ENCODE measurements around the gene MRPL54.
A peak's percentile ranks its signal among the peaks of the same experiment; 100 is the strongest.
"Not testable (repeated sequence)": the region's sequence is repeated elsewhere in the genome, so short reads cannot be mapped to it uniquely, and the experiment has no call there.

Gene MRPL54

GRCh38 chr19:3752492-3752891 lies 10.0 kb upstream of the MRPL54 start:
- CTCF ChIA-PET: no interaction called here
- DNase-seq: no peak
- Mint-ChIP-seq H3K36me3 (peaks cover 42% of the 10 kb centered on the region), H3K27me3 (no peaks in the 10 kb centered on the region), H3K4me3 (no peak overlapping the region), H3K4me1 (peaks cover 13% of the 10 kb centered on the region), H3K27ac (no peak overlapping the region), H3K9me3 (no peaks in the 10 kb centered on the region)

- CTCF ChIA-PET: no interaction called here
- H3K36me3 Mint-ChIP-seq: peaks cover 43% of the 10 kb centered on the region
- DNase-seq: no peak
- no peaks in the 10 kb centered on the region for H3K27me3 Mint-ChIP-seq
- peaks cover 14% of the 10 kb centered on the region for H3K4me1 Mint-ChIP-seq
- no peaks in the 10 kb centered on the region for H3K9me3 Mint-ChIP-seq
- no peak overlapping the region for H3K27ac Mint-ChIP-seq
- H3K4me3 Mint-ChIP-seq: no peak overlapping the region
These were observed 8.7 kb upstream of the MRPL54 start for GRCh38 chr19:3753631-3754410.

DNA sequence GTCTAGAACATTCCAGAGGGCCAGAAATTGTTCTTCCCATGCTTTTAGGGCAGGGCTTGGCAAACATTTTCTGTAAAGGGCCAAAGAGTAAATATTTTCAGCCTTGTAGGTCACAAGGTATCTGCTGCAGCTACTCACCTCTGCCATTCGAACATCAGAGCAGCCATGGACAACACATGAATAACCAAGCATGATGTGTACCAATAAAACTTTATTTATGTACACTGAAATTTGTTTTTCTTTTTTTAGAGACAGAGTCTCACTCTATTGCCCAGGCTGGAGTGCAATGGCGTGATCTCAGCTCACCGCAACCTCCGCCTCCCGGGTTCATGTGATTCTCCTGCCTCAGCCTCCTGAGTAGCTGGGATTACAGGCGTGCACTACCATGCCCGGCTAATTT lies 4.8 kb upstream of the MRPL54 start:
- not testable (repeated sequence) for H3K9me3 Mint-ChIP-seq, H3K27ac Mint-ChIP-seq, DNase-seq, H3K4me3 Mint-ChIP-seq, H3K27me3 Mint-ChIP-seq
- CTCF ChIA-PET: interaction anchor here (0.6 kb wide), 1 partner anchor 423 kb away, joined by 3 read pairs; no protein-coding TSS in a partner anchor
- peaks cover 43% of the 10 kb centered on the region for H3K4me1 Mint-ChIP-seq
- H3K36me3 Mint-ChIP-seq: peaks cover 35% of the 10 kb centered on the region

GRCh38 chr19:3758297-3758696 lies 4.2 kb upstream of the MRPL54 start:
- not testable (repeated sequence) for H3K9me3 Mint-ChIP-seq, H3K27me3 Mint-ChIP-seq, H3K4me3 Mint-ChIP-seq, H3K27ac Mint-ChIP-seq, DNase-seq
- CTCF ChIA-PET: interaction anchor here (0.9 kb wide), 1 partner anchor 64 kb away, joined by 4 read pairs; no protein-coding TSS in a partner anchor
- Mint-ChIP-seq H3K4me1 (peaks cover 49% of the 10 kb centered on the region), H3K36me3 (peaks cover 36% of the 10 kb centered on the region)

GRCh38 chr19:3759482-3760254 lies 2.8 kb upstream of the MRPL54 start:
- DNase-seq: no peak
- H3K4me1 Mint-ChIP-seq: peaks cover 50% of the 10 kb centered on the region
- CTCF ChIA-PET: interaction anchor here (0.9 kb wide), 1 partner anchor 63 kb away, joined by 4 read pairs; no protein-coding TSS in a partner anchor
- peaks cover 32% of the 10 kb centered on the region for H3K36me3 Mint-ChIP-seq
- peaks cover 6% of the 10 kb centered on the region for H3K27me3 Mint-ChIP-seq
- H3K27ac Mint-ChIP-seq: no peak overlapping the region
- H3K4me3 Mint-ChIP-seq: peak overlapping the region; percentile 96
- H3K9me3 Mint-ChIP-seq: no peaks in the 10 kb centered on the region

DNA sequence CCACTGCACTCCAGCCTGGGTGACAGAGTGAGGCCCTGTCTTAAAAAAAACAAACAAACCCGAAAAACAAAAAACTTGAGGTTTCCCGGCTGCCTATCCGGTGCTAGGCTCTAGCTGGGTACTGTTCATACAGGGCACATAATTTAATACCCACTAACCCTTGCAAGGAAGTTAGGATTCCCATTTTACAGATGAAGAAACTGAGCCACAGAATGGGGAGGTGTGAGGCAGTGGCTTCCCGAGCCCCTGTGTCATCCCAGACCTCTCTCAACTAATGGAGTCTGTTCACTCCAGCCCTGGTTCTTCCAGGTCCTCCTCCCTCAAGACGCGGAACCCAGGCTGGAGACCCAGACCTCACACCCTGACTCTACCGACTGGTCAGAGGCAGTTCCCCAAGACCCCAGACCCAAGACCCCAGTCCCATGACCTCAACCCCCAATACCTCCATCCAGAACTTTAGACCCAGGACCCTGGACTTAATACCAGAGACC lies 1.6 kb upstream of the MRPL54 start:
- Mint-ChIP-seq H3K27ac (peak overlapping the region; percentile 97), H3K4me3 (peak overlapping the region; percentile 96), H3K9me3 (no peaks in the 10 kb centered on the region), H3K27me3 (peaks cover 6% of the 10 kb centered on the region), H3K4me1 (peaks cover 42% of the 10 kb centered on the region), H3K36me3 (peaks cover 22% of the 10 kb centered on the region)
- DNase-seq: peak; percentile 41
- CTCF ChIA-PET: interaction anchor here (0.7 to 5.0 kb wide), 2 partner anchors 59 to 238 kb away, joined by 3 to 50 read pairs; no protein-coding TSS in a partner anchor

GRCh38 chr19:3761382-3762129 lies 926 bp upstream of the MRPL54 start, which contains the start of gene APBA3:
Gene APBA3 (minus strand): TSS chr19:3761692. CDS start chr19:3760264, 1,428 bp downstream.
- peaks cover 6% of the 10 kb centered on the region for H3K27me3 Mint-ChIP-seq
- H3K27ac Mint-ChIP-seq: peak within 1 kb of the TSS; percentile 100
- peak within 1 kb of the TSS; percentile 96 for H3K4me3 Mint-ChIP-seq
- peak; percentile 95 for DNase-seq
- no peaks in the 10 kb centered on the region for H3K9me3 Mint-ChIP-seq
- peaks cover 25% of the 10 kb centered on the region for H3K36me3 Mint-ChIP-seq
- peaks cover 46% of the 10 kb centered on the region for H3K4me1 Mint-ChIP-seq
- CTCF ChIA-PET: interaction anchor here (0.7 to 5.0 kb wide), 5 partner anchors 33 to 238 kb away, joined by 3 to 50 read pairs (median 3); no protein-coding TSS in a partner anchor

DNA sequence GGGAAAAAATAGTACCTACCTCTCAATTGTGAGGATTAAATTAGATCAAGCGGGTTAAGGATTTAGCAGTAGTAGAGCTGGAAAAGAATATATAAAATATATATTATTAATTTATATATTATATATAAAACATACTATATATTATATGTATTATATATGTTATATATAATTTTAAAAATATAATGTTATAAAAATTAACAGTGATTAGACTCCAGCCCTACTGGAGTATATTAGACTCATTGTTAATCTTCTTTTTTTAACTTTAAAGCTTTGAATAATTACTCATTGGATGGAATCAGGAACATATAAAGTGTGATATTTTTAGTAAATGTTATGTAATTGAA lies 380 bp upstream of the MRPL54 start:
- peaks cover 47% of the 10 kb centered on the region for H3K4me1 Mint-ChIP-seq
- H3K36me3 Mint-ChIP-seq: peaks cover 25% of the 10 kb centered on the region
- peak overlapping the region; percentile 100 for H3K27ac Mint-ChIP-seq
- CTCF ChIA-PET: interaction anchor here (0.9 to 5.0 kb wide), 5 partner anchors 32 to 223 kb away, joined by 3 to 50 read pairs (median 3); partner anchors contain the start of gene EEF2
- peaks cover 6% of the 10 kb centered on the region for H3K27me3 Mint-ChIP-seq
- DNase-seq: no peak
- no peaks in the 10 kb centered on the region for H3K9me3 Mint-ChIP-seq
- peak overlapping the region; percentile 96 for H3K4me3 Mint-ChIP-seq

DNA sequence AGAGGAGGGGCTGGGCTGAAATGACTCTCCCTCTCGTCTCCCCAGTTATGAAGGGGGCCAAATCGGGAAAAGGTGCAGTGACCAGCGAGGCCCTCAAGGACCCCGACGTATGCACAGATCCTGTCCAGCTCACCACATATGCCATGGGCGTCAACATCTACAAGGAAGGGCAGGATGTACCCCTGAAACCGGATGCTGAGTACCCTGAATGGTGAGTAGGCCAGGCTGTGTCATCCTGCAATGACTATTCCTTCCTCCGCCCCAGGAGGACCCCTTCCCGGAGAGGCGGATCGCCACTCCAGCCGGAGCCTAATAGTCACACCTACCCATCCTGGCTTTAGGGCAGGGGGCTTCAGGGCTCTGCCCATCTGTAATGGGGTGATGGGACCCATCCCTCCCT lies 2.6 kb downstream of the MRPL54 start:
- Mint-ChIP-seq H3K27ac (no peak overlapping the region), H3K4me1 (peaks cover 42% of the 10 kb centered on the region), H3K4me3 (no peak overlapping the region), H3K36me3 (peaks cover 24% of the 10 kb centered on the region), H3K27me3 (peaks cover 6% of the 10 kb centered on the region), H3K9me3 (no peaks in the 10 kb centered on the region)
- DNase-seq: no peak
- CTCF ChIA-PET: interaction anchor here (5.0 kb wide), 1 partner anchor 55 kb away, joined by 50 read pairs; no protein-coding TSS in a partner anchor

DNA sequence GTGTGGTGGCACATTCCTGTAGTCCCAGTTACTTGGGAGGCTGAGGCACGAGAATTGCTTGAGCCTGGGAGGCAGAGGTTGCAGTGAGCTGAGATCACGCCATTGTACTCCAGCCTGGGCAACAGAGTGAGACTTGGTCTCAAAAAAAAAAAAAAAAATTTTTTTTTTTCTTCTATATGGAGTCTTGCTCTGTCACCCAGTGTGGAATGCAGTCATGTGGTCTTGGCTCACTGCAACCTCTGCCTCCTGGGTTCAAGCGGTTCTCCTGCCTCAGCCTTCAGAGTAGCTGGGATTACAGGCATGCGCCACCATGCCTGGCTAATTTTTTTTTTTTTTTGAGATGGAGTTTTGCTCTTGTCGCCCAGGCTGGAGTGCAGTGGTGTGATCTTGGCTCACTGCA lies 3.3 kb downstream of the MRPL54 start:
- peaks cover 24% of the 10 kb centered on the region for H3K36me3 Mint-ChIP-seq
- H3K4me3 Mint-ChIP-seq, H3K27ac Mint-ChIP-seq, H3K9me3 Mint-ChIP-seq, H3K27me3 Mint-ChIP-seq, CTCF ChIA-PET, DNase-seq: not testable (repeated sequence)
- H3K4me1 Mint-ChIP-seq: peaks cover 36% of the 10 kb centered on the region

DNA sequence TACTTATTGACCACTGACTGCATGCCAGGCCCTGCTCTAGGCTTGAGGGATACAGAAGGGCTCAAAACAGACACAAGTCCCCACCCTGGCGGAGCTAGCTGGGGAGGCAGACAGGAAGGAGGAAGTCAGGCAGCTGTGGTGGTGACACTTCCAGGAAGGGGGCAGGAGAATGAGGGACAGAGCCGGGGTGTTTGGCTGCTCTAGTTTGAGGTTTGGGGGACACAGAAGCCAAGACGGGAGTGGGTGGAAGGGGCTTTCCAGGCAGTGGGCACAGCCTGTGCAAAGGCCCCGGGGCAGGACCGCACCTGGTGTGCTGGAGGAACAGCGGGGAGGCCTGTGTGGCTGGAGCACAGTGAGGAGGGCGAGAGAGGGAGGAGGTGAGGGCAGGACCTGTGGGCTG lies 4.0 kb downstream of the MRPL54 start:
- CTCF ChIA-PET: no interaction called here
- Mint-ChIP-seq H3K27ac (peak overlapping the region; percentile 85), H3K4me1 (peaks cover 28% of the 10 kb centered on the region), H3K27me3 (peaks cover 6% of the 10 kb centered on the region), H3K4me3 (peak overlapping the region; percentile 67), H3K36me3 (peaks cover 21% of the 10 kb centered on the region), H3K9me3 (no peaks in the 10 kb centered on the region)
- peak; percentile 45 for DNase-seq

DNA sequence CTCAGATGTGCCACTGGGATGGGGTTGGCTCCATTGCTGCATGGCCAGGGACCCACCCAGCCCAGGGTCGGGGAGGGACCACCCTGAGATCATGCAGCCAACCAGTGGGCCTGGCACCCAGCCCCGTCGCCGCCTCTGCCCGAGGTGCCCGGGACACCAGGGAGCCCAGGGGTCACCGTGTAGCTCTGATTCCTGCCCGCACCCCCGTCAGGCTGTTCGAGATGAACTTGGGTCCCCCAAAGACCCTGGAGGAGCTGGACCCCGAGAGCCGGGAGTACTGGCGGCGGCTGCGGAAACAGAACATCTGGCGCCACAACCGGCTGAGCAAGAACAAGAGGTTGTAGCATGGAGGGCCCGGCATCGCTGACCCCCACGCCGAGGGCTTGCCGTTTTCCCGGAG lies 4.6 kb downstream of the MRPL54 start:
- Mint-ChIP-seq H3K4me3 (peak overlapping the region; percentile 67), H3K27ac (peak overlapping the region; percentile 85), H3K27me3 (peaks cover 6% of the 10 kb centered on the region), H3K9me3 (no peaks in the 10 kb centered on the region), H3K4me1 (peaks cover 24% of the 10 kb centered on the region), H3K36me3 (peaks cover 21% of the 10 kb centered on the region)
- DNase-seq: no peak
- CTCF ChIA-PET: interaction anchor here (0.7 to 0.9 kb wide), 2 partner anchors 17 to 51 kb away, joined by 3 read pairs; no protein-coding TSS in a partner anchor

- H3K36me3 Mint-ChIP-seq: peaks cover 16% of the 10 kb centered on the region
- peak overlapping the region; percentile 14 for H3K27ac Mint-ChIP-seq
- CTCF ChIA-PET: interaction anchor here (0.7 to 0.9 kb wide), 2 partner anchors 15 to 50 kb away, joined by 3 read pairs; no protein-coding TSS in a partner anchor
- no peaks in the 10 kb centered on the region for H3K27me3 Mint-ChIP-seq
- no peak overlapping the region for H3K4me3 Mint-ChIP-seq
- H3K4me1 Mint-ChIP-seq: peaks cover 18% of the 10 kb centered on the region
- no peaks in the 10 kb centered on the region for H3K9me3 Mint-ChIP-seq
- DNase-seq: no peak
These were observed 5.7 kb downstream of the MRPL54 start for GRCh38 chr19:3768015-3768747.

Data from activated naive CD4-positive, alpha-beta T cell treated with anti-CD3 and anti-CD28 coated beads, Interleukin-2, amount 10 ng/mL, durations not matched to agents 7 days and 5 days (primary cell).